ENCODE measurements around the gene PPAN.

Gene PPAN

DNA sequence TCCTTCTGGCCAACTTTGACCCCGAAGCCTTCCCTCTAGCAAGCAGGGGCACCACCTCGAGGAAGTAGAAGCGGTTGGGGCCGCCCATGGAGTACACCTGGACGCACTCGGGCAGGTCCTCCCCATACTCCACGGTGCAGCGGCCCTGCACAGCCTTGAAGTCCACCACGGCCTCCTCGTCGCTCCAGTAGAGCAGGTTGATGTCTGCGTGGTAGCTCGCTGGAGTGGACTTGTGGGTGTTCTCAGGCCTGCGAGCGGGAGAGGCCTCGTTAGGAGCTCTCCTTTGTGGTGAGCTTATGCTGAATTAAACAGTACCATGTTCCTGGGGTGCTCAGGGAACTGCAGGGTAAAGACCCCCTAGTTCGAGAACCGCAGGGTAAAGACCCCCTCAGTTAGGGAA is 35.8 kb downstream of the PPAN start:
- DNase-seq = no peak

DNA sequence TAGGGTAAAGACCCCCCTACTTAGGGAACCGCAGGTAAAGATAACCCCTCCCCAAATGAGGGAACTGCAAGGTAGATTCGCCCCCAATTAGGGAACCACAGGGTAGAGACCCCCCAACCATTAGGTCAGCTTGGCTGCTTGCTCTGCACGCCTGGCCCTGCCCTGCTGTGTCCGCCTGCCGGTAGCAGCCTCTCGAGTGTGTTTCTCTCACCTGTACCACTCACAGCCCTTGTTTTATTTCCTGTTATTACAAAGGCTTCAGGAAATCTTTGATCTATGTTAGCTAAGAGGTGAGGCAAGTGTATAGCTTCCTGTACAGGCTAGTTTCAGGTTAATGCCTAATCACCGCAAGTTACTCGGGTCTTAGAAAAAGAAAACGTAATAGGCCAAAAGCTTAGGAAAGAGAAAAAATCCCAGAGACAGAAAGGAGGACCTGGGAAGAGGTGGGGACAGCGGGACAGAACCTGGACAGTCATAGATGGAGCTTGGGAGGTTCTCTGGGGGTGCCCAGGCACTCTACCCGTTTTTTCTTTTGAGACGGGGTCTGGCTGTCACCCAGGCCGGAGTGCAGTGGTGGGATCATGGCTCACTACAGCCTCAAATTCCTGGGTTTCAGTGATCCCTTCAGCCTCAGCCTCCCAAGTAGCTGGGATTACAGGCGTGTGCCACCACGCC is 36.7 kb downstream of the PPAN start:
- DNase-seq = no peak

DNA sequence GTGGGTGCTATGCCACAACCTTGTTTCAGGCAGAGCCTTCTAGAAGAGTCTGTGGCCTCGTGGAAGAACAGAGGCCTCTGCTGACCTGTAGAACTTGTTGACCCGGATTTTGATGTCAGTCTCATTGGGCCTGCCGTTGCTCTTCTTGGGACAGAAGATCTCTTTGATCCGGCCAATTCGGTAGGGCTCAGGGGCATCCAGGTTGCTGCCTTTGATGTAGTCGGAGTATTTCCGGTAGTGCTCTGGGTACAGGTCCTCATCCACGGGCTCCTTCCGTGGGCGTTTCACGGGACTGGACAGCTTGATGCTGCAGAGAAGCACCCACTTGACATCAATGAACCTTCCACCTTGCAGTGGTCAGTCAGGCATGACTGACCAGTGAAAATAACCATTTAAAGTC is 37.5 kb downstream of the PPAN start:
- no peak for DNase-seq

DNA sequence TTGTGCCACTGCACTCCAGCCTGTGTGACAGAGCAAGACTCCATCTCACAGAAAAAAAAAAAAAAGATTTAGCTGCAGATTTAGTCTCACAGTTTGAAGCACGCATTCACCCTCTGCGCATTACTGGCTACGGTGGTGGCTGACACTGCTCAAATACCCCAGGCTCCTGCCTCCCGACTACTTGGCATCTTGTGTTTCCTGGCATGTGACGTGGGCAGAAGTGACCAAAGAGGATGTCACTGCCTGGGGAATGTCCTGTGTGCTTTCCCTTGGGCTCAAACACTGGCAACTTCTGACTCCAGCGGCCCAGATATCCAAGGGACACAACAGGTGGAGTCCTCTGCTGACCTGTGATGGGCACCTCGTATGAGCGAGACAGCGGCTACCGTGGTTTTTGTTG is 38.2 kb downstream of the PPAN start:
- no peak for DNase-seq

DNA sequence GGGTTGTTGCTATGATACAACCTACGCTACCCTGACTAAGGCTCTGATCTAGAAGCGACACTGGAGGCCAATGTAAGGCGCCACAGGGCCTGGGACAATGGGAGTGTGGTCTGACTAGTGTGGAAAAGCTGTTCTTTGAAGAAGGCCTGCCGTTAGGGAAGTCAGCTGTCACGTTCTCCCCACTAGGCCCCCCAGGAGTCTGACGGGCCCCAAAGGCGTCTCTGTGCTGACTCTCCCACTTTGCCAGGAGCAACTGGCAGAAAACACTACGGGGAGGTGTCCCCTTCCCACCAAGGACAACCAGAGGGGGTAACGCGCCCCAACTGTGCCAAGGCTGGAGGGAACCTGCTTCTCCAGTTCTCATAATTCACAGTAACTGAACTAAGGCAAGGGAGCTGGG is 38.9 kb downstream of the PPAN start:
- no peak for DNase-seq

DNA sequence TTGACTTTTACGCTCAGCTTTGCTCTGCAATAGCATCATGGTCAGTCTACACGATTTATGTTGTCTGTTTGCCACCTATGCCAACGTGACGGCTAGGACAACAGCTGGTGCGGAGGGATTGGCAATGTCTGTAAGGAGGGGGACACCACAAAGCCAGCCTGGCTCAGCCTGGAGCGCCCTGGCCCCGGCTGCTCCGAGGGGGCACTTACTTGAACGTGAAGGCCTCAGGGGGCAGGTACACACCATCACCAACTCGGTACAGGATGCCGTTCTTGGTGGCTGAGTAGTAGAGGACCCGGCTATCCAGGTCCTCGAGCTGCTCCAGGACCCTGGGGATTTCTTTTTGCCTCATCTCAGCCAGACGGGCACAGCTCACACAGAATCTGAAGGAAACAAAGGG is 40.0 kb downstream of the PPAN start:
- DNase-seq = no peak

DNA sequence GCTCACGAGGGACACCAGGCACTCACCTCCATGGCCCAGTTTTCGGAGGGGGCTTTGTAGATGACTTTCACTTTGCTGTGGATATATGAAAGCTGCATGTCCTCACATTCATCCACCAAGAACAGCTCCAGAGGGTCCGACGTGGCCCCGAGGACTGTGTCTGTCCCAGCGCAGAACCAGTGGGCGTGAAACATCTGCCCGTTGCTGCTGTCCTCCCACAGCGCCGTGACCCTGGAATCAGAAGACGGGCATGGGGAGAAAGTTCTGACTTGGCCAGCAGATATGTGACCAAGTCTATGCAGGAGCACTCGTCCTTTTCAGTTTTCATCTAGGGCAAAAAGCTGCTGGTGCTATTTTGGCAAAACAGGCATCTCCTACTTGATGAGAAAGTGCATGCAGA is 43.3 kb downstream of the PPAN start:
- no peak for DNase-seq

DNA sequence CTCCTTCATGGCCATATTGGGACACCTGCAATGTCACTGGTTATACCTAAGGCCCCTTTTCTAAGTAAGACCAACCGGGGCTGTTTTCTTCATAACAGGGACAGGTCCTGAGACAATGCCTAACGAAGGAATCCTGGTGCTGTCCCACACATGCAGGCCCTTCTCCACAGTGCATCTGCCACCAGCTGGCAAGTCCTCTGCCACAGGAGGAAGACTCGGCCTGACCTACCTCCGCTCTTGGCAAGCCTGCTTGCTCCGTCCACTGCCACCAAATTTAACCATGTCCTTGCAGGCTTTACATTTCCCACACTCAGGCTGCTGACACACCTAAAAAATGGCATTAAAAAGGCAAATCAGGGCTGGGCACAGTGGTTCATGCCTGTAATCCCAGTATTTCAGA is 45.4 kb downstream of the PPAN start:
- DNase-seq = no peak

DNA sequence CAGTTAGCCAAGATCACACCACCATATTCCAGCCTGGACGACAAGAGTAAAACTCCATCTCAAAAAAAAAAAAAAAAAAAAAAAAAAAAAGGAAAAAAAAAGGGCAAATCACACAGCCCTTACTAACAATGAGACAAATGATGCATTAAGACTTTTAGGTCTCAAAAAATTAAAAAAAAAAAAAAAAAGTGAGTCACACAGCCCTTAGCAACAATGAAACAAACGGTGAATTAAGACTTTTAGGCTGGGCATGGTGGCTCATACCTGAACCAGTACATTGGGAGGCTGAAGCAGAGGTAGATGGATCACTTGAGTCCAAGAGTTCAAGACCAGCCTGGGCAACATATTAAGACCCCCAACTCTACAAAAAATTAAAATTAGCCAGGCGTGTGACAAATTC is 45.9 kb downstream of the PPAN start:
- DNase-seq = no peak

DNA sequence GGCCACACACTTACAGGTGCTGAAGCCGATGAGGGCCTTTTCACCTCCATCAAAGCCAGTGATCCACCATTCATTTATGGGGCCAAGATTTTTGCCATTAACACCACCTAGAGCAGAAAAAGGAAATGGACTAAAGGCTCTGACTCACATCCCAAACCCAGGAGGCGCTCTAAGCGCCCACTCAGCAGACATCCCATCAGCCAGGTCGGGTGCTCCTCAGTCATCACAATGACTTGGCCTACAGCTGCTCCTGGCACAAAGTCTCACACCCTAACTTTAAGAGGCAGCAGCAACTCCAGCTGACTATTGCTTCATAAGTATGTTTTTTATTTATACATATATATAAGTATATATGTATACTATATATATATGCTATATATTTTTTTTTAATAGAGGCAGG is 49.7 kb downstream of the PPAN start:
- no peak for DNase-seq

DNA sequence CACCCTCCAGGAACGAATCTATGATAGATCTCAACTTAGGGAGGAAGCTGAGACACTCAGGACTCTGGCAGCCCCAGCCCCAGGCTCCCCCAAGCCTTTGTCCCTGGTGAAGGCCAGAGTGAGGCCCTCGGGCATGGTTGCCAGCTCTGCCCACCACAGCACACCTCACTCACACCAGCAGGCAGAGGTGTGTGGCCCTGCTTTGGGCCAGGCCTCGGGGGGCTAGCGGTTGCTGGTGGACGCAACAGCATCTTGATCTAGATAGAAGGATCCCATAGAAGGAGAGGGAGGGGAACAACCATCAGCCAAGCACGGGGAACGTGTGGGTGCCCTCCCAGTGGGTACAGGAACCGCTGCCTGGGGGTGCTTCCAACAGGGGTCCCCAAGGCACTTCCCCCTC is 51.9 kb downstream of the PPAN start:
- DNase-seq = no peak

DNA sequence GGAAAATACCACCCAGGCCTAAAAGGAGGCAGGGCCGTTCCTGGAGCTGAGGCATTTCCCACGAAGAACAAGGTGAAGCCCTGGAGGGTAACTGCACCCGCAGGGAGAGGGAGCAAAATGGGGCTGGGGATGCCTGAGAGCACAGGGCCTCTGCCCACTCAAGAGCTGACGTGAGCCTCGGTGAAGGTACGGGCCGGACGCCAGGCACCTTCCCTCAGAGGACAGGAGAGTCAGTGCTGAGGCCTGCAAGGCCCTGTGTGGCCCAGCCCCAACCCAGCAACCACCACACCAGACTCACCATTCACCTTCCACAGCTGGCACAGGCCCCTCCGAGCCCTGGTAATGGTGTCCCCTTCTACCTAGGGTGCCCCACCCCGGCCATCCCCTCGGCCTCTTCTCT is 52.3 kb downstream of the PPAN start:
- DNase-seq = no peak

DNA sequence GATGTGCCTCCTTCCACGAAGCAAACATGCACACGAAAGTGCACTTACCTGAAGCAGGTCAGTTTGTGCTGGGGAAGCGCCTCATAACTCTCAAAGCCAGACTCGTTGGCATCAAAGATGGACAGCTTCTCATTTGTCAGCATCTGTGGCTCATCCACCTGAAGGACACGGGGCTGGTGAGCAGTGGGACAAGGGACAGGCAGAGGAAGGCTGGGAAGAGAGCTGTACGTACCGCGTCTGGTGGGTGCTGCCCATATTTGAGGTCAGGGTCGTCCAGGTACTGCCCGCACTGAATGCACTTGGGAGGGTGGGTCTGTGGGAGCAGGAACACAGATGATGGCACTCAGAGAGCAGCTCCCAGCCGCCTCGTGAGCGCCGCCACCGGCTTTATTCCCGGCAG is 53.4 kb downstream of the PPAN start:
- no peak for DNase-seq

Measured in midbrain (tissue), 1 donor.